GM23338 (cell line): ENCODE measurements around the gene SUSD1. TPM values are rescaled to one million over a fixed set of nuclear protein-coding genes. Genes with fewer than 3 reads are reported as not detected.

Experiments
- ATAC-seq: fragments of 200-7000 bp; cut with Tn5 transposase; 3 replicates; pipeline ENCODE4 v1.9.1; 2020
- DNase-seq: peaks from one replicate; pipeline ENCODE4 v3.0.0-alpha.2; 2015; ENCODE audit warnings: low spot score
- H2AFZ ChIP-seq: fragments of 200-600 bp; sonication (generic); 2 replicates; pipeline ENCODE4 v1.8.0; 2016; ENCODE audit warnings: antibody characterized with exemption, mild to moderate bottlenecking, moderate library complexity
- H3F3A ChIP-seq: fragments of 200-600 bp; sonication (generic); replicated peaks from 2 replicates; pipeline ENCODE4 v1.8.0; 2017; ENCODE audit warnings: antibody characterized with exemption, mixed run types, low read depth
- H3K27ac ChIP-seq: fragments of 200-600 bp; sonication (generic); 2 replicates; pipeline ENCODE4 v1.6.1; 2016; ENCODE audit warnings: low read depth
- H3K27me3 ChIP-seq: fragments of 200-600 bp; sonication (generic); 2 replicates; pipeline ENCODE4 v1.8.0; 2016; ENCODE audit warnings: mild to moderate bottlenecking, mixed run types, moderate library complexity; ENCODE audit not compliant: insufficient read depth
- H3K36me3 ChIP-seq: fragments of 200-600 bp; sonication (generic); 2 replicates; pipeline ENCODE4 v1.8.0; 2016; ENCODE audit warnings: mild to moderate bottlenecking; ENCODE audit not compliant: insufficient read depth
- H3K4me1 ChIP-seq: fragments of 200-600 bp; sonication (generic); 2 replicates; pipeline ENCODE4 v1.8.0; 2016; ENCODE audit warnings: mild to moderate bottlenecking, moderate library complexity; ENCODE audit not compliant: insufficient read depth
- H3K4me2 ChIP-seq: fragments of 200-600 bp; sonication (generic); 2 replicates; pipeline ENCODE4 v1.7.1; 2017; ENCODE audit warnings: mixed run types
- H3K4me3 ChIP-seq: fragments of 200-600 bp; sonication (generic); 2 replicates; pipeline ENCODE4 v1.6.1; 2016; ENCODE audit warnings: mixed run types
- H3K79me2 ChIP-seq: fragments of 200-600 bp; sonication (generic); replicated peaks from 2 replicates; pipeline ENCODE4 v1.8.0; 2017; ENCODE audit warnings: mild to moderate bottlenecking; ENCODE audit not compliant: insufficient read depth
- H3K9me2 ChIP-seq: fragments of 200-600 bp; sonication (generic); 2 replicates; pipeline ENCODE4 v1.8.0; 2017; ENCODE audit not compliant: insufficient read depth
- H4K20me1 ChIP-seq: fragments of 200-600 bp; sonication (generic); replicated peaks from 2 replicates; pipeline ENCODE4 v1.8.0; 2017; ENCODE audit warnings: mild to moderate bottlenecking; ENCODE audit not compliant: insufficient read depth
- H3K27ac Mint-ChIP-seq: 2 replicates; pipeline ENCODE4 v1.8.0; 2020; ENCODE audit warnings: inconsistent platforms, mild to moderate bottlenecking, moderate library complexity, mixed read lengths
- H3K27me3 Mint-ChIP-seq: 3 replicates; pipeline ENCODE4 v1.8.0; 2022; ENCODE audit warnings: low read depth, mild to moderate bottlenecking, moderate library complexity, mixed read lengths, inconsistent platforms; ENCODE audit not compliant: insufficient read depth, poor library complexity
- H3K36me3 Mint-ChIP-seq: 3 replicates; pipeline ENCODE4 v1.8.0; 2021; ENCODE audit warnings: low read depth, mild to moderate bottlenecking, inconsistent platforms, moderate library complexity, mixed read lengths
- H3K4me1 Mint-ChIP-seq: 3 replicates; pipeline ENCODE4 v1.8.0; 2020; ENCODE audit warnings: mild to moderate bottlenecking, inconsistent platforms, mixed read lengths
- H3K4me3 Mint-ChIP-seq: 3 replicates; pipeline ENCODE4 v1.8.0; 2021; ENCODE audit warnings: moderate library complexity, mild to moderate bottlenecking, inconsistent platforms, mixed read lengths
- H3K9me3 Mint-ChIP-seq: 3 replicates; pipeline ENCODE4 v1.8.0; 2020; ENCODE audit warnings: moderate library complexity, mild to moderate bottlenecking, inconsistent platforms, mixed read lengths
- CTCF ChIP-seq, 2 experiments: fragments of 200-600 bp in 1 of 2; sonication (generic) in 1 of 2; conservative IDR thresholded peaks; 2 replicates each; pipeline versions ENCODE4 v1.5.1 to v1.6.1; 2016 to 2017; ENCODE audit warnings: antibody characterized with exemption in 2 of 2, low read depth in 2 of 2, mild to moderate bottlenecking in 2 of 2, moderate library complexity in 1 of 2
- ETS1 ChIP-seq: IDR thresholded peaks from 2 replicates; pipeline ENCODE4 v1.6.1; 2016; ENCODE audit warnings: antibody characterized with exemption
- JUNB ChIP-seq: IDR thresholded peaks from one replicate; pipeline ENCODE4 v1.6.1; 2016; ENCODE audit warnings: antibody characterized with exemption; ENCODE audit not compliant: unreplicated experiment
- NANOG ChIP-seq: IDR thresholded peaks from 2 replicates; pipeline ENCODE4 v1.6.1; 2016; ENCODE audit warnings: antibody characterized with exemption, borderline replicate concordance
- REST ChIP-seq: IDR thresholded peaks from one replicate; pipeline ENCODE4 v1.6.1; 2018; ENCODE audit warnings: antibody characterized with exemption; ENCODE audit not compliant: unreplicated experiment
- ZNF114 ChIP-seq: fragments of 250-450 bp; sonication (Bioruptor Pico); IDR thresholded peaks from 2 replicates; pipeline ENCODE4 v1.5.0; 2020; ENCODE audit warnings: mild to moderate bottlenecking, moderate library complexity
- ZNF331 ChIP-seq: fragments of 250-450 bp; sonication (Bioruptor Pico); IDR thresholded peaks from 2 replicates; pipeline ENCODE4 v1.5.0; 2020; ENCODE audit warnings: low read depth, mild to moderate bottlenecking, moderate library complexity
- polyA plus RNA-seq: library from polyadenylated mRNA; unstranded; fragments of >200 nt; fragmentation: Nextera tagmentation; extraction: Ambion mirVana; gene quantifications from 2 replicates; pipeline ENCODE4 v1.2.1, GENCODE V29; 2016
- total RNA-seq: library from RNA; depleted of rRNA; stranded (reverse); fragments of >200 nt; shearing (Covaris generic); gene quantifications from 2 replicates; pipeline ENCODE4 v1.2.3, GENCODE V29; 2014

SUSD1 gene
- total and polyA plus RNA-seq, 2 experiments from 2014 or later, result 1.2 to 6.4 TPM

GRCh38 chr9:112166176-112167140, 8.6 kb downstream of the SUSD1 start:
- H3K27ac Mint-ChIP-seq, result no peak overlapping the region
- no peak overlapping the region for H3K27ac ChIP-seq
- TF ChIP-seq CTCF (conservative IDR thresholded peaks at IDR 0.05; ENCODE audit: low read depth in 2 of 2) (peak in 1 of 2 experiments; percentile 40; a peak in 2 of 4 replicates), ZNF114 (CRISPR knock-in tag) (no peak)
- H3K27me3 ChIP-seq, result no peaks in the 10 kb centered on the region
- H3K4me3 ChIP-seq, result no peak overlapping the region
- H3K36me3 Mint-ChIP-seq, result no peaks in the 10 kb centered on the region
- H3K79me2 ChIP-seq, result no peaks in the 10 kb centered on the region
- H2AFZ ChIP-seq, result no peak overlapping the region
- no peak overlapping the region for H3K4me2 ChIP-seq
- H3K9me3 Mint-ChIP-seq, result no peaks in the 10 kb centered on the region
- no peak overlapping the region for H3K4me3 Mint-ChIP-seq
- peaks cover 9% of the 10 kb centered on the region for H3K4me1 ChIP-seq
- no peaks in the 10 kb centered on the region for H4K20me1 ChIP-seq
- 0 out of 2 replicates have a peak, but pooled peaks cover 5% of the 10 kb centered on the region for H3F3A ChIP-seq
- peaks cover 38% of the 10 kb centered on the region for H3K4me1 Mint-ChIP-seq
- H3K36me3 ChIP-seq, result no peaks in the 10 kb centered on the region
- H3K27me3 Mint-ChIP-seq, result peaks cover 2% of the 10 kb centered on the region
- ATAC-seq, result peak; percentile 73
- peak; percentile 52 for DNase-seq
- no peaks in the 10 kb centered on the region for H3K9me2 ChIP-seq

- Mint-ChIP-seq H3K9me3 (no peaks in the 10 kb centered on the region), H3K27ac (no peak overlapping the region), H3K4me3 (no peak overlapping the region), H3K36me3 (no peaks in the 10 kb centered on the region), H3K4me1 (peaks cover 12% of the 10 kb centered on the region; the same call in 2 of the 3 replicates), H3K27me3 (no peaks in the 10 kb centered on the region)
- Histone ChIP-seq H3K4me1 (0 out of 2 replicates have a peak, but pooled peaks cover 3% of the 10 kb centered on the region), H3F3A (0 out of 2 replicates have a peak, but pooled peaks cover 5% of the 10 kb centered on the region), H3K36me3 (no peaks in the 10 kb centered on the region), H3K79me2 (no peaks in the 10 kb centered on the region), H3K27ac (no peak overlapping the region), H3K4me3 (no peak overlapping the region), H3K27me3 (no peaks in the 10 kb centered on the region), H4K20me1 (no peaks in the 10 kb centered on the region), H3K9me2 (no peaks in the 10 kb centered on the region), H2AFZ (no peak overlapping the region), H3K4me2 (no peak overlapping the region)
- TF ChIP-seq NANOG, result no peak
- TF ChIP-seq ETS1, result no peak
- no peak for TF ChIP-seq CTCF (conservative IDR thresholded peaks at IDR 0.05; ENCODE audit: low read depth in 2 of 2)
- no peak for TF ChIP-seq ZNF331 (CRISPR knock-in tag)
- TF ChIP-seq REST, result no peak
- no peak for TF ChIP-seq JUNB
- no peak for ATAC-seq
- DNase-seq, result no peak
These were observed 12.3 kb downstream of the SUSD1 start for GRCh38 chr9:112162621-112163413.
